ENCODE measurements around the gene MCM7.

GRCh38 chr7:100048680-100049079, 52.5 kb downstream of the MCM7 start:
- no peak for TF ChIP-seq CTCF (IDR thresholded peaks at IDR 0.05)
- TF ChIP-seq POLR2A (IDR thresholded peaks at IDR 0.05) = no peak
